ENCODE data around the gene PHLPP1.

Gene PHLPP1

GRCh38 chr18:62784338-62784965 is 69.1 kb downstream of the PHLPP1 start:
- Histone ChIP-seq H3K36me3 (no peaks in the 10 kb centered on the region), H3K27ac (peak overlapping the region; percentile 30), H3K27me3 (no peaks in the 10 kb centered on the region), H3K4me1 (ENCODE audit: control insufficient read depth in 1 of 2, insufficient read depth in 1 of 2, low read depth in 1 of 2, low read length in 1 of 2) (peaks cover 20 to 26% of the 10 kb centered on the region in 2 experiments), H3K9me3 (no peaks in the 10 kb centered on the region), H3K4me3 (ENCODE audit: low read depth in 1 of 2, low read length in 1 of 2) (no peak overlapping the region)
- no peak for TF ChIP-seq CTCF (IDR thresholded peaks at IDR 0.05)

GRCh38 chr18:62784966-62785413 is 69.6 kb downstream of the PHLPP1 start:
- no peaks in the 10 kb centered on the region for H3K9me3 ChIP-seq
- TF ChIP-seq CTCF (IDR thresholded peaks at IDR 0.05), result no peak
- H3K27ac ChIP-seq, result no peak overlapping the region
- no peak overlapping the region for H3K4me3 ChIP-seq (ENCODE audit: low read depth in 1 of 2, low read length in 1 of 2)
- H3K4me1 ChIP-seq (ENCODE audit: control insufficient read depth in 1 of 2, insufficient read depth in 1 of 2, low read depth in 1 of 2, low read length in 1 of 2), result peaks cover 20 to 26% of the 10 kb centered on the region in 2 experiments
- H3K36me3 ChIP-seq, result no peaks in the 10 kb centered on the region
- no peaks in the 10 kb centered on the region for H3K27me3 ChIP-seq

GRCh38 chr18:62786689-62787088 is 71.3 kb downstream of the PHLPP1 start:
- Histone ChIP-seq H3K27ac (no peak overlapping the region), H3K36me3 (no peaks in the 10 kb centered on the region), H3K27me3 (no peaks in the 10 kb centered on the region), H3K4me3 (ENCODE audit: low read depth in 1 of 2, low read length in 1 of 2) (no peak overlapping the region), H3K4me1 (ENCODE audit: control insufficient read depth in 1 of 2, insufficient read depth in 1 of 2, low read depth in 1 of 2, low read length in 1 of 2) (peaks cover 13 to 24% of the 10 kb centered on the region in 2 experiments), H3K9me3 (no peaks in the 10 kb centered on the region)
- TF ChIP-seq CTCF (IDR thresholded peaks at IDR 0.05), result no peak

- H3K4me3 ChIP-seq (ENCODE audit: low read depth in 1 of 2, low read length in 1 of 2), result no peak overlapping the region
- no peaks in the 10 kb centered on the region for H3K27me3 ChIP-seq
- no peak overlapping the region for H3K27ac ChIP-seq
- TF ChIP-seq CTCF (IDR thresholded peaks at IDR 0.05), result no peak
- peaks cover 5 to 17% of the 10 kb centered on the region in 2 experiments for H3K4me1 ChIP-seq (ENCODE audit: control insufficient read depth in 1 of 2, insufficient read depth in 1 of 2, low read depth in 1 of 2, low read length in 1 of 2)
- no peaks in the 10 kb centered on the region for H3K9me3 ChIP-seq
- H3K36me3 ChIP-seq, result no peaks in the 10 kb centered on the region
Measured at GRCh38 chr18:62788111-62788510, 72.8 kb downstream of the PHLPP1 start.

- Histone ChIP-seq H3K27ac (no peak overlapping the region), H3K4me1 (ENCODE audit: control insufficient read depth in 1 of 2, insufficient read depth in 1 of 2, low read depth in 1 of 2, low read length in 1 of 2) (peaks cover 5 to 15% of the 10 kb centered on the region in 2 experiments), H3K4me3 (ENCODE audit: low read depth in 1 of 2, low read length in 1 of 2) (no peak overlapping the region), H3K9me3 (no peaks in the 10 kb centered on the region), H3K36me3 (no peaks in the 10 kb centered on the region), H3K27me3 (no peaks in the 10 kb centered on the region)
- TF ChIP-seq CTCF (IDR thresholded peaks at IDR 0.05), result no peak
Measured at GRCh38 chr18:62788876-62789275, 73.5 kb downstream of the PHLPP1 start.

Measured in neutrophil (primary cell).